Hypothalamus (tissue), 51 donors: ENCODE measurements around the gene NECTIN1.

Experiments used
- DNase-seq, 51 donors: peaks; one replicate each; lab custom pipeline; 2025; lab: John Stamatoyannopoulos, UW

Gene NECTIN1

DNA sequence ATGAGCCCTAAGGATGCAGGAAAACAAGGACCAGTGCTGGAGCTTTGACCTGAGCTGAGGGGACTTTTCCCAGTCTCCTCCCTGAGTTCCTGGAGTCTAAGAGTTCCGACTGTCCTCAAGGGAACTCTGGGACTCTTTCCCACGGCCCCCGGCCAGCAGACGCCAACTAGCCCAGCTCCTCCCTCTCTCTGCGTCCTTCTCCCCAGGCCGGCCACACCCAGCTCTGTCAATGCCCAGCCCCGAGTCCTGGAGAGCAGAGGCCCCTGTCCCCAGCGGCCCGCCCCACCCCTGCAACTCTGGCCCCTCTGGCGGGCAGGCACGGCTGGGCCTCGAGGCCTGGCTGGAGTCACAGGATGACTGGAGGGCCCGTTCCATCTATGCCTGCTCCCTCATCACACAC lies 29.8 kb downstream of the NECTIN1 start:
- DNase-seq = peak in 11 of 51 donors; percentile 6 to 51 (median 27)

DNA sequence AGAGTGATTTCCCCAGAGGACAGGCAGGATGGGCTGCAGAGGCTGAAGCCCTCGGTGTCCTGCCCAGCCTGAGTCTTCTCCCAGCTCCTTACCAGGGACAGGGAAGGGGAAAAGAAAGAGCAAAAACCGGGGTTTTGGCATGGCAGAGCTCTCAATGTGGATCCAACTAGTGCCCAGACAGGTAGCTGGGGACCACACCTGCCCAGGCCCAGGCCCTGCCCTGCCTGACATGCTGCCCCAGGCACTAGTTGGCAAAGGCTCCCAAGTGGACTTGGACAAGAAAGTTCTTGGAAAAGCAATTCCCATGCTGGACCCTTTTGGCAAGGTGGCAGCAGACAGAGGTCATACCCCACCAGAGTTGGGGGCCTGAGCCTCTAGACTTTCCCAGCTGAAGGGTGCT lies 31.1 kb downstream of the NECTIN1 start:
- no peak for DNase-seq

DNA sequence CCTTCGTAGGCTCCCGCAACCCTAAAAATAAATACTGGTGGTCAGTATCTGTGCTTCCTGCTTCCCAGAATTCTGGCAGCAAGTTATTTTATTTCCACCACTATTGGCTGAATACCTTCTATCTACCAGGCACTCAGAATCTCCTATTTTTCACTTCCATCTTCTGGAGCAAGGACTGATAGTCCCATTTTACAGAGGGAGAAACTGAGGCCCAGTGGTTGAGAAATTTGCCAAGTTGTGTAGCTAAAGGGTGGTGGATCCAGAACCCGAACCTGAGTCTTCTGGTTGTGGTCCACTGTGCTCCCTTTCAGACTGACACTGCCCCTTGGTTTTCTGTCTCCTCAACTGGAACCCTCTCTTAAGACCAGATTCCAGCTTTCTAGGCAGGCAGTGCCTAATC lies 31.6 kb downstream of the NECTIN1 start:
- no peak for DNase-seq

DNA sequence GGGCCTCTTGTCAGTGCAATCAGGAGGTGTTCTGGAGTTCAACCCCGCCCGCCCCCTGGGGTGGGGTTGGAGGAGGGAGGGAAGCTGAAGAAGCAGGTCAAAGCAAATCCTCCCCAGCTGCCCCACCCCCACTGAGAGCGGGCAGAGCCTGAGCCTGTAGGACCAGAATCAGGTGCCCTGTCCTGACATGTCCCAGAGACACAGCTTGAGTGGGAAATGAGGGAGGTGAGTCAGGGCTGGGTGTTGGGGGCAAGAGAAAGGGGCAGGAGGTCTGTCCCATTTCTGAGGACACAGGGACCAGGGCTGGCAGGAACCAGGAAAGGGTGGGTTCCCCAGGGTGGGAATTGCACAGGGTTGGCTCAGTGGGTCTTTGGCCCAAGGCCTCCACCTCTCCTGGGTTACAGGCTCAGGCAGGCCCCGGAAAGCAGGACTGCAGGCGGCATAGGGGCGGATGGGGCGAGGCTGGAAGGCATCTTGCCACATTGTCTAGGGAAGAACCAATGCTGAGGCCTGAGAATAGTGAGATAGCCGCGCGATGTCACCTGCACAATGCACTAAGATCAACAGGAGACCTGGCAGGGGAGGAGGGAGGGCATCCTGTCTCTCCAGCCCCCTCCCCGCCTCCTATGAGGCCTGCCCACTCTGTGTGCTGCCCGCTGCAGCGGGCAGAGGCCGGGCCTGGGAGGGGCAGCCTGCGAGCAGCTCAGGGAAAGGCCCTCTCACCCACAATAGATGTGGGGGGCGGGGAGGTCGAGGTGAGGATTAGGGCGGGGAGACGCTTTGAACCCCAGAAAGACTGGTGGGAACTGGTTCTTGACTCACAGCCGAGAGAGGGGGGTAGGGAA lies 32.4 kb downstream of the NECTIN1 start:
- DNase-seq = no peak

DNA sequence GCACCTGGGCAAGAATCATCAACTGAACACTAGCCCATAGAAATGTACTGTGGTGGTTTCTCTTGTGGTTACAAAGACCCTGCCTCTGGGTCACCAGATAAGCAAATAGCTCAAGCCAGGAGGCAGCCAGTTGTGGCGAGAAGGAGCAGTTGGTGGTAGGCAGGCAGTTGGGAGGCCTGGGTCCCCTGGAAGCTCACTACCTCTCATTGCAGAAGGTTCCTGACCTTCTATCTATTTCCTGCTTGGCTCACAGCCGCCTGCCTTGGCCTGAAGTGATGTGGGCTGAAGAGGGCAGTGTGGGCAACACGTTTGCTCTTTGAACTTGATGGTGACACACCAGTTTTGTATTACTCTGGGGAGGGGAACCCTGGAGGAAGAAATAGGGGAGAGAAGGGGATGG lies 34.7 kb downstream of the NECTIN1 start:
- DNase-seq = peak in 1 of 51 donors; percentile 27

DNA sequence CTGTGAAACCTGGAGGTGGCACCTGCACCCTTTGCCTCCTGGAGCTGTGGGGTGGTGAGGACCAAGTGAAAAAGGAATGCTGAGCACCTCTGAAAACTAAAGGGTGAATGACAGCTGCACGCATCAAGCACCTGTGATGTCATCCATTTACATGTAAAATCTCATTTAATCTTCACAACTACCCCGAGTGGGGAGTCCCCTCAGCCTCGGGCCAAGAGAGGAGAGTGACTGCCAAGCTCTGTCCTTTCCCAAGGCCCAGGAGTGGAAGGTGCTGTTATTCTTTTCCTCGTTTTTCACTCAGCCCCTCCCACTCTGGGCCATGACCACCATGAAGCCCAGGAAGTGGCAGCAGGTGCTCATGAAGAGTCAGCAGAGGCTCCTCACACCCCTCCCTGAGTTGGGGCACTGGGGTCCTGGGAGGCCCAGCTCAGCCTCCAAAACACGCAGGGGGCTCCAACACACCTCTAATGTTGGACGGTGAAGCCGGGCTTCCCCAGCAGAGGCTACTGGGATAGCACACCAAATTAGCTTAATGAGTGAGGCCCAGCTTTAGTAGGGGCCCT lies 35.7 kb downstream of the NECTIN1 start:
- no peak for DNase-seq

DNA sequence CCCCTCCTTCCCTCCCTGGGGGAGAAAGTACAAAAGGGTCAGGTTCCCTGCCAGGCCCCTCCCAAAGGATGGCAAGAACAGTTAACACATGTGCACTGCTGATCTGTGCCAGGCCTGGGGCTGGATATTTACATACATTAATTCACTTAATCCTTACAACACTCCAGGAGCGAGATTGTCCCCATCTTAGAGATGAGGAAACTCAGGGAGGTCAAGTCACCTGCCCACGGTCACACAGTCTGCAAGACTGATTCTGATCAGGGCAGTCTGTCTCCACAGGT lies 36.5 kb downstream of the NECTIN1 start:
- DNase-seq = no peak

DNA sequence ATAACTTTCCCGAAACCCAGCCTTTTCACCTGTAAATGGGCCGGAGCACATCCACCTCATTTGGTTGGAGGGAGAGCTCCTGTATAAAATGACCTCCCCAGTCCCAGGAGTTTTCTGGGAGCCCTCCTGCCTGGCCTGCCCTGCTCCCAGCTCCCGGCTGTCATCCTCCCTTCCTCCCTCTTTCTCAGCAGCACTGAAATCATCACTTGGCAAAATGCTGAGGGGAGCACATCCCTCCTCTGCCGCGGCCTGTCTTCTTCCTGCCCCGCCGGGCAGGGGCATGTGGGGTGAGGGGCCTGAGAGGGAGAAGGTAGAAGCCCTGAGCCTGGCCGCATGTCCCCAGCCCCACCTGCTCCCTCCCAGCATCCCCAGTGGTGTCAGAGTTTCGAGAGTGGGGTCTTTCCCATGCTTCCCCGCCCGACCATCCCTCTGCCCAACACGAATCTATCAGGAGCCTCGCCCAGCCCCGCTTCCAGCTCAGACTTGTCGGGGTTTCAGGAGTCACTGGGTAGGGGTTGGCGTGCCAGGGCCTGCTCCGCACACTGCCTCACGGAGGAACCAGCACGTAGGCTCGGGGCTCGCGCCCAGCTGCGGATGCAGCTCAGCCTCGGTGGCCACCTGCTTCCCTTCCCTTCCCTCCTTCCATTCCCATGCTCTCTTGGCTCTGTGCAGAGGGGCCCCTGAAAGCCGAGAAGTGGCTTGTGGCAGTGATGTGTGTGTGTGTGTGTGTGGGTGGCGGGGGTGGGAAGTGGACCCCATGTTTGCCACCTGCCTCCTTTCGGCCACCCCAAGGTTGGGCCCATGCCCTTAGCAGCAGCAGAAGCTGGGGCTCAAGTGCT lies 37.1 kb downstream of the NECTIN1 start:
- DNase-seq = peak in 3 of 51 donors; percentile 15 to 24 (median 17)

DNA sequence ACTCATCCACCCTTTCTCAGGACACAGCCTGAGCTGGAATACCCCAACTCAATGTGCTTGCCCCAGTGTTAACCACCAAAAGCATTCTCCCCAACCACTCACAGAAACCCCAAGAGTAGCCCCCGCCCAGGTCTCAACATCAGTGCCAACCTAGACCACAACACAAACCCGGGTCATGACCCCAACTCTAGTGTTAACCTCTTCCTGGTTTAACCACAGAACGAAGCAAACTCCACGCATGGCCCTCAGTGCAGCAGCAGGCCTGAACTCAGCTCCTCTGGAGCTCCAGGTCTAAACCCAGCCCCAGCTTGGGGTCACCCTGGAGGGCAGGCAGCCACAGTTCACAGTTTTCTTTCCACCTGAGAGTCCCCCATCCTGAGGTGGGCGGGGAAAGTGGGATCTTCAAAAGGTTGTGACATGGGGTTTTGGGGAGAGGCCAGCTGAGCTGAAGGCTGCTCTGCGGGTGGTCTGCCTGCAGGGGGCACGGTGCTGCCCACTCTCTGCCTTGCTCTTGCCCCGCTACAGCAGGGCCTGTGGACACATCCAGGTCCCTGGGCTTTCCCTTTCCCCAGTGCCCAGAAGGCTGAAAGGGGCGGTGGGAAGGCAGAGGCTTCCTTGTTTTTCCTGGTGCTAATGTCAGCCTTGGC lies 37.9 kb downstream of the NECTIN1 start:
- no peak for DNase-seq

DNA sequence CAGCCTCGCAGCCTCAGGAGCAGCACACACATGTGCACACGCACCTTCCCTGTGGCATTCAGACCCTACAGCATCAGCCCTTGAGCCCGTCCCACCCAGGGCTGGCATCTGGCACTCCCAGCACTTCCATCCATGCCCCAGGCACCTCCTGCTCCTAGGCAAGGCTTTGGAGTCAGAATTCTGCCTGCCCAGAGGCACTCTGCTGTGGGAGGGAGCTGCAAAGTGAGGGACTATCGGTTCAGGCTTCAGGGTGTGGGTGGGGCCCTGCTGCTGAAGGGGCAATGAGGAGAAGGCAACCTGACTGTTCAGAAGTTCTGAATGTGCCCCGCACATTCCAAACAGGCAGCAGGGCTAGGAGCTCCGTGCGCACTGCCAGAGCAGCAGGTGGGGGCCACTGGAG lies 39.7 kb downstream of the NECTIN1 start:
- DNase-seq = no peak

DNA sequence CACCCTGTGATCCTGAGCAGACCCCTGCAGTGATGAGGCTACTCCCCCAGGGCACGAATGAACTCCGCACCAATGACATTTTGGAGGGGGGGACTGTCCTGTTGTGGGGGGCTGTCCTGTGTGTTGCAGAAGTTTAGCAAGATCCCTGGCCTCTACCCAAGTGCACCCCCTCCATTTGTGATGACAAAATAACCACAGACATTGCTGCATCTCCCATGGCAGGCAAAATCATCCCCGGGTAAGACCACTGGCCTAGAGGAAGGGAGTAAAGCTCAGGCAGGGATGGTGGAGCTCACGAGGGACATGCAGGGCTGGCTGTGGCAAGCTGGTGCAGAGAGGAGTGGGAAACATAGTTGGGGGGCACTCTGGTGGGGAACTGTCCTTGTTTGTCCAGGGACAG lies 40.6 kb downstream of the NECTIN1 start:
- no peak for DNase-seq

DNA sequence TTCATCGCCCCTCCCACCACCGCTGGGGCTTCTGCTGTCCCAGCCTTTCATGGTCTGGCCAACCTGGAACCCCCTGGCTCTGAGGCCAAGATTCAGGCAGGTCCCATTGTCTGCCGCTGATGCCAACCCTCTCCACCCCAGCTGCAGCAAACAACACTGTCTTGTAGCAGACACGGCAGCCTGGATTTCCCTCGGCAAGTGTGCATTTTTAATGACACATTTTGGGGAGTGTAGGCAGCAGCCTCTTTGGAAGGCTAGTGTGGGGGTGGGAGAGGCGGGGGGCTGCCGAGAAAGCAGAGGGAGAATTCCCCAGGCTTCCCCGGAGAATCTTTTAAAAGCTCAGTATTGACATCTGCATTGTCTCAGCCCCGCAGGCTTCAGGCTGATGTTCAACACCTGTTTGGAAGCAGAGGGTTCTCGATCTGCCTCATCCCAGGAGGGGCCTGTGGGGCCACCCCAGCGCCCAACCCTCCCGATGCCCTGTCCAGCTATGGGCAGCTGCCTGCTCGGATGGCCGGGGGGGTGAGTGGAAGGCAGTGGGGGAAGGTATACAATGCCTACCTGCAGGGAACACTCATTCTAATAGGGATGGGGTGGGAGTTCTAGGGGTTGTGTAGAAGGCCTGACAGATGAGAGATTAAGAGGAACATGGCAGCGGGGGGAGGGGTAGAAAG lies 41.5 kb downstream of the NECTIN1 start:
- peak in 3 of 51 donors; percentile 11 to 21 (median 13) for DNase-seq

DNA sequence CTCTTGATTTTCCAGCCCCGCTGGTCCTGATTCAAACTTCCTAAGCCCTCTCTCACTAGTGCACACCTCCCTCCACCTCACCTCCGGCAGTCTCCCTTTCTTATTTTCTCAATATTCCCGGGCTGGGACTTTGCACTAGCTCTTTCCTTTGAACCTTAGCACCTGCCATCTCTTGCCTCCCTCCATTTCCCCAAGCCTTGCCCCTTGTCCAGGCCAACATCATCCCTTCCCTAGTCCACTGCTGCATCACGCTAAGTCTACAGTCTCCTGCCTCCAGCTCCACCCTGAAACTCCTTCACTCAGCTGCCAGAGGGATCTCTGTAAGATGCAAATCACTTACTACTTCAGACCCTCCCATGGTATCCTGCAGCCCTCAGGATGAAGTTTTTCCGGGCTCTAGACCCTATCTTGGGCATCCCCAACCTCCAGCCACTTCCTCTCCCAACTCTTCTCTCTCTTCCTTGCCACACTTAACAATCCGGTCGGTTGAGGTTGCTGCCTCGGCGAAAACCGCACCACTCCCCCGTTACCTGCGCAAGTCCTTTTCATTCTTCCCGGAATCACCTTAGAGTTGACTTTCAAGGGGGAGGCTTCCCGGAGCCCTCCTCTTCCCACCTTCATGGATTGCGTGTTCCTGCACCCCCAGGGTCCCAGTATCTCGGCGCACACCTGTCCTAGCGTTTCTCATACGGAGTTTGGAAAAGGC lies 42.7 kb downstream of the NECTIN1 start:
- no peak for DNase-seq

DNA sequence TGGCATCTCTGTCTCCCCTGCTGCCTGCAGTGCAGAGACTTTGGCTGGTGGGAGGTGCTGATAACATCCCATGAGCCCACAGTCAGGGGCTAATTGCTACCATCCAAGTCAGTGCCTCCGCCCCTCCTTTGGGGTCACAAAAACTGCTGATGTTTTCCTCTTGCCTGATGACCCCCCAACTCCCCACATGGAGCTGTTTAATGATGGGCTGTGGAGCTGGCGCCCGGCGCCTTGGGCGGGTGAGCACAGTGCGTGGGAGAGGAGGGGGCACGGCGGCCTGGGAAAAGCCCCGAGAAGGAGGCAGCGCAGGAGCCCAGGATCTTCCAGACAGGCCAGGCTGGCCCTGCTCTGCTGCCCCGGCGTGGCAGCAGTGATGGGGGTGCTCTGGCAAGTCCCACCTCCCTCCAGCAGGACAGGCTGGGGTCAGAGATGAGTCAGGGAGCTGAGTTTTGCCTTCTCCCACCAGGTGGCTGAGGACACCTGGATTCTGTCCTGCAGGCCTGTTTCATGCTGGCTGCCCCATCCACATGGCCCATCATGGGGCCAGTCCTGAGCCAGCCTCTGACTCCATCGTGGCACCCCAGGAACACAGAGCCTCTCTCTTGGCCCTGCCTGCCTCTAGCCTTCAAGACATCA lies 43.8 kb downstream of the NECTIN1 start:
- no peak for DNase-seq

DNA sequence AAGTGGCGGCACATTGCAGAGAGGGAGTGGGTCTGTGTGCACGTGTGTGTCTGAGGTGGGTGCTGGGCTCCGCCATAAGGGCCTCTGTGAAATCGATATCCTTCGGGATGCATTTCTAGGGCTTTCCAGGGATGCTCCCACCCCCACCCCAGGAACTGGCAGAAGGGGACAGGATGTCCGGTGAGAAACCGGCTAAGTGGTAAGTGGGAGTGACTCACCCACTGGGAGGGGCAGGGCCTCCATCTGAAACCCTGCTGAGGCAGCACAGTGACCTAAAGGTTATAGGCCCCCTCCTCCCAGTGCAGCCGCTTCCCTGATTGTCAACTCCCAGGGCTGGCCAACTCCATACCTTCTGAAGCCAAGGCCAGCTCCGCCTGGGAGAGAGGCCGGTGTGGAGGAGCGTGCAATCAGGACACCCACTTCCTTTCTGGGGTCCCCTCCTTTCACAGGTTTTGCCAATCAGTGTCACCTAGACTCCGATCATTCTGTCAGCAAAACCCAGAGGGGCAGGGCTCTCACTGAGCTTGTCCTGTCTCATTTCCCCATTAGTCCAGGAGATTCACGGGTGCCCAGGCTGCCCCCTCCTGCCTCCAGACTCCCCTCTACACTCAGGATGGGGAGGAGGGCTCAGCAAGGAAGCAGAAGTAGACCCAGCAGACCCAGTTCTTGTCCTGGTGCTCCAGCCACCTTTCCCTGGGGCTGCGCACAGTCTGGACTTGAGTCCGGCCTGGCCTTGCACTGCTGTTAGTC lies 44.5 kb downstream of the NECTIN1 start:
- no peak for DNase-seq

DNA sequence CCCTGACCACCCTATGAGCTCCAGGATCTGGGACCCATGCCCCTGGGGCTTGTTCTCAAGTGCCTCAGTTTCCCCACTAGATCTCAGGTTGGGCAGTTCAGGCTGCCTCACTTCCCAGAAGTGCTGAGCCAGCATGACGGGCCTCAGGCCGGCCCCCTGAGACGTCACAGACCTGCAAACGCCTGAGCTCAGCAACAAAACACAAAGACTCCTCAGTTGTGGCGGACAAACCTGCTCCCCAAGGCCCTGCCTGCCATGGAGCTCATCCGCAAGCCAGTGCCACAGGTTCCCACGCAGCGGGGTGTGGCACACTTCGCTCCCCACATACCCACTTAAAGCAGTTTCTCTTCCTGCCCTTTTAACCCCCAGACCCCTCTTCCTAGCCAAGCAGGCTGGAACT lies 45.2 kb downstream of the NECTIN1 start:
- no peak for DNase-seq

DNA sequence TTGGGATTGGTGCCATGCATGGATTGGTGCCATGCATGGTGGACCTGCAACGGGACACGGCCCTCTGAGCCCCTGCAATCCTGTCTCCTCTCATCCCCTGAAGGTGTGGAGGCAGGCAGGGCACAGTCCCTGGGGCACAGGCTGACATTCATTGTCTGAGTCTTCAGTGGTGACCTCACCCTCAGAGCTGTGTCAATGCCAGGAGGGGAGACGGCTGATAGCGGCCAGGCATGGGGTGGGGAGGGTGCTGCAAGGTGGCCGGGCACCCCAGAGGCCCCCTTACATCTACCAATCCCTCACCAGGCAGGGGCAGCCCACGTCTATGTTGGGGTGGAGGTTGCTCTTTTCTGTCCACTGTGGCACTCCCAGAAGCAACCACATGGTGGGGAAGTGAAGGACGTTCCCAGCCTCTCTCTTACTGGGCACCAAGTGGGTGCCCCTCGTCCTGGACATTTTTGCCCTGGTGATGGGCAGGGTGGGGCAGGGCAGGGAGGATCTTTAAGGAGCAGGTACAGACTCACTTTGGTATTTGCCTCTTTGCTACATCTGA lies 47.6 kb downstream of the NECTIN1 start:
- peak in 1 of 51 donors; percentile 33 for DNase-seq
